NCI-H748 (cell line): ENCODE results near the gene KIF1B.

Experiments used
- DNase-seq: peaks from one replicate; lab custom pipeline; 2025; ENCODE audit not compliant: unreplicated experiment; lab: John Stamatoyannopoulos, UW

KIF1B gene

DNA sequence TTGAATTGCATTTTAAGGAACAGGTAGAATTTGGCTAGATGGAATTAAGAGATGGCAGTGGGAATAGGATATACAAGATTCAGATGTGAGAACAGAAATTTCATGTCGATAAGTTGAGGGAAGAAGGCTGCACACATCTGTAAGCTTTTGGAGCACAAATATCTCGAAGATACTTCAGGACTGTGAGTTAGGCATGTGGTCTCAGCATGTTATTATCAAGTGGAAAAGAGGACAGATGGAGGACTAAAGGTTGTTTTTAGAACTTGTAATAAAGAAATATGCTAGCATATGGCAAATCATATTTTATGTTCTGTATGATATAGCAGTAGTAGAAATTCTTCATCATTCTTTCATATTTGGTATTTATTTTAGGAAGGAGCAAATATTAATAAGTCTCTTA is 61.5 kb downstream of the KIF1B start:
- no peak for DNase-seq

DNA sequence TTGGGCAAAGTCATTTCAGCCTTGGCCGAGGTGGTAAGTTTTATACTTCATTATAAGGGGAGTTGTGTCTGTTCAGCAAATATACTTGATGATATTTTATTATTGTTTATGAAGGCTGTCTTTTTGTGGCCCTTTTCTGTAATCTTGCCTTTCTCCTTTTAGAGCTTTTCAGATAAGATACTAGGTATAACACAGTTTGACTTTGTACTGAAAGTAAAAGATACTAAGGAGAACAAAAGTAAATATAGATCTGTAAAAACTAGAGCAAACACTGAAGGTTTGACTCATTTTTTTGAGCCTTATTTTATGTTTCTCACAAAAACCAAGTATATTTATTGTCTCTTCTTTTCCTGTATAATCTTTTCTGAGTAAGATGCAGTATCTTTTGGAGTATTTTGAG is 61.9 kb downstream of the KIF1B start:
- no peak for DNase-seq

DNA sequence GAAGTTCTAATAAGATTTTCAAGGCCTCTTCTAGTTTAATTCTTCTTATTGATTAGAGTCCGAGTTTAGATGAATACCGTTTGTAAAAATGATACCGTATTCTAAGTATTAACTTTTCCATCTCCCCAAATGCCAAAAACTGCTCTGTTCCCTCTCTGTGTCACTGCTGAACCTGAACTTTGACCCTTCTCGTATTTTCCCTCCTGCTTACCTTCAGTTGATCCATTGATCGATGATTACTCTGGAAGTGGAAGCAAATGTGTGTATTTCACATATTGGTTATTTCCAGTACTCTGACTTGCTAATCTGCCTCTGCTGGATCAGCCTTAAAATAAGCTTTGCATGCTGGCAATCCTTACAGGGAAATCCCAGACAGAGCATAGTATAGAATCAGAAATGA is 68.5 kb downstream of the KIF1B start:
- no peak for DNase-seq

DNA sequence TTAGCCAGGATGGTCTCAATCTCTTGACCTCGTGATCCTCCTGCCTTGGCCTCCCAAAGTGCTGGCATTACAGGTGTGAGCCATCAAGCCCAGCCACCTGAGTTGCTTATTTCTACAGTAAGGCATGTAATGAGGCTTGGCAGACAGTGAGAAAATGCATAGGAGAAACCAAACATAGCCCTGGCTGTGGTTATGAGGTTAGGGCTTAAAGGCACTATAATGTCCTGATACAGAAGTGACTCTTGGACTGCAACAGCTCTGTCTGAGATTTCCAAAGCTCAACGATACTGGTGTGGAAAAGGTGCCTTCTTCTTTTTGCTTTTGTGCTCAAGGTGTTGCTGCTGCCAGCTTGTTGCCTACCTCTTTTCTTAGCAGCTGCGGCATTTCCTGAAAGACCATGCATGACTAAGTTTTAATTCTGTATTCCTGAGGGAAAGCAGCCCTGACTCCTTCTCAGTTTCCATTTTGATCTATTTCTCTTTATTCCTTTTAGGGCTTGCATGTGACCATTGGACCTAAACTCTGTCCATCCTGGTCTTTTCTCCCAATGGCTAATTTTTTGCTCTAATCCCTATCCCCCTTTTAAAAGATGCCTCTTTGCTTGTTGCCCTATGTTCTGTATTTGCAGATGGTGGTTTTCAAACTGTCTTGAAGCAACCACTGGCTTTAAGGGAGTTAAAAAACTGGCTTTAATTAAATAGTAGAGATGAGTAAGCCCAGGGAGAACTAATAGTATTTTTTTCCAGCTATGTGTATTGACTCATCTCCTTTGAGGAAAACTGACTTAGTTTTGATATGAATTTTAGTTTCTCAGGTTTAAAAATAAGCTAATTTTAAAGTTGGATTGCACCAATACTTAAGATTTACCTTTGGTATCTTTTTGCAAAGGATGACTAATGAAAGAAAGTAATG is 70.3 kb downstream of the KIF1B start:
- DNase-seq, result no peak

DNA sequence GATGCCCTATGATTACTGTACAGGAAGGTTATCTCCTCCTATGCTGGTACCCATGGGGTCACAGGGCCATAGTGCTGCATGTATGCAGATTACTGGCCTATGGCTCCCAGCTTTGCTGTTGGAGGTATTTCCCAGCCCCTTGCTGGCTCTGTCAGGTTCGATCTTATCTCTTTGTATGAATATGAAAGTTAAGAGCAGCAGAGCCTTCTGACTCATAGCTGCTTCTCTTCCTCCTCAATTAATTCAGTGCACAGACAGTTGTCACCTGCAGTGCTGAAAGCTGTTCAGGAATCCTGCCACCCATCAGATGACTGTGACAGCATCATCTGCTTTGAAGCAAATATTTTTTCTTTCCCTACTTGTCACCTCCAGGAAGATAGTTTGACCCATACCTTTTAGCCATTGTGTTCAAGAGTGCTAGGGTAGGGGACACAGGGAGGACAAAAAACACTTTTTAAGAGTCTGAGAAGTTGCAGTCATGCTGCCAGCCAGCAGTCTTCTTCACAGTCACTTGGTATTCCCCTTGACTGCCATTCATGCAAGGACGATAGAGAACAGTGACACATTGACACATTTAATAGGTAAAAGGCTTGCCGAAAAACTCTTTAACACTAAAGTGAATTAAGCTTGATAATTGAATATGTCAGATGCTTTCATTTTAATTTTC is 73.1 kb downstream of the KIF1B start:
- no peak for DNase-seq

DNA sequence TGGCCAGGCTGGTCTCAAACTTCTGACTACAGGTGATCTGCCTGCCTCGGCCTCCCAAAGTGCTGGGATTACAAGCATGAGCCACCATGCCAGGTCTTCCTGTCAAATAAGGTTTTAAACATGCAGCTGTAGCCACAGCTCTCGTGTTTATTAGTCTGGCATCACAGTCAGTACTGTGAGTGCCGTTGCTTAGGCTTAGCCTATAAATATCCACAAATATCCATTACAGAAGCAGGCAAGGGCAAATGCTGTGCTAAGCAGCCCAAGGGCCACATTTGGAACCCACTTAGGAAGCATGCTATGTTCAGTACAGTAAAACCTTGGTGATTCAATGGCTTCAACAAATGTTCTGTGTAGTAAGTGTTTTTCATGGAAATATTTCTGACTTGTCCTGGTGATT is 75.9 kb downstream of the KIF1B start:
- no peak for DNase-seq

DNA sequence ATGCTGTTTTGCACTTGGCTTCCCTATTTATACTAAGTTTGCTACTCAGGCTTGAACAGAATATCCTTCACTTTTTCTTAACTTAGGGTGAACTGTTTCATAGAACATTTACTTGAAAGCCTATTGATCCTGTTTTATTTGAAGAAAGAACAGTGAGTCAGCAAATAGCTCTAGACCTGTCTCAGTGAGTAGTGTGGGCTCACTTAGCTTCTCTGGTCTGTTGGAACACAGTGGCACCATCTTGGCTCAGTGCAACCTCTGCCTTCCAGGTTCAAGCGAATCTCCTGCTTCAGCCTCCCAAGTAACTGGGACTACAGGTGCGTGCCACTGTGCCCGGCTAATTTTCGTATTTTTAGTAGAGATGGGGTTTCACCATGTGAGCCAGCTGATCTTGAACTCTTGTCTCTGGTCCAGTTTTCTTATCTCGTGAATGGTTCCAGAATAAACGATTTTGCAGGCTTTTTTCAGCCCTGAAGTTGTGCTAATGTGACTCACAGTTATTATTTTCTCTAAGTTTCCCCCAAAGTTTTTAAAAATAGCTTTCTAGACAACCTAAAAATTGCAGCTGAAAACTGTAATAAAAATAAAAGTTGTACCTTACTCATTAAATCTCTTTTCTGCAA is 76.8 kb downstream of the KIF1B start:
- DNase-seq, result no peak

DNA sequence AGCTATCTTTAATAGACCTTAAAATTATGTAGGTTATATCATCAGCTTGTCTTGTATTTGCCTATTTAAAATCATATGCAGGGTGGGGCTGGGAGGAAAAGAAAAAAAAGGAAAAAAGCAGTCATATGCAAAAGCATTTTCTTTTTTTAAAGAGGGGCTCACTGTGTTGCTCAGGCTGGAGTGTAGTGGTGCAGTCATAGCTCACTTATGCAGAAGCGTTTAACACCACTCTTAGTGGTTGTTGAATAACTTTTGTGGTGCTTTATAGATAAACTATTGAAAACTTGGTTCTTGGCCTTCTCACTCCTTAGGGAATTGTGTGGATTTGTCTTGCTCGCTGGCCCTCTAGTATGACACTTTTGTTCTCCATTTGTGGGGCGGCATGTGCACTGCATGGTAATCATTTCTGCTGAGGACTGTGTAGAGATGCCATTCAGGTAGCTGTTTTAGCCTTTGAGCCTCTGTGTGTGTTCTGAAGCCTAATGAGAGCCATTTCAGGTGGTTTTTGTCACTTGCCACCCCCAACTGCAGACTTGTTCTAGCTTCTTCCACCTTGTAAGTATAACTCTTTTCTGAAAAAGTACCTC is 77.8 kb downstream of the KIF1B start:
- no peak for DNase-seq

DNA sequence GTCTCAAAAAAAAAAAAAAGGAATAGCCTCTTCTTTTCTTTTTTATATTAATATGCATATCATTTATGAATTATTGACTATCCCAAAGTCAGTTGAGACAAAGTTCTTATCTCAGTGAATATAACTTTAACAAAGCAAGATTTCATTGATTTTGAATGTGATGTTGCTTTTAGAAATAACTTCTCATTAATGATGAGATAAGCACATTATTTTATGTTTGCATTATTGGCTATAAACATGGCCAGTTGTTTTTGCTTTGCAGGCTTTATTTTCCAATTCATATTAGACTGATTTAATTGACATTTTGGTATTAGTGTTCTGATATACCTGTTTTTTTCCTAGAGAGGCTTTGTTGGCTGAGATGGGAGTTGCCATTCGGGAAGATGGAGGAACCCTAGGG is 81.3 kb downstream of the KIF1B start:
- no peak for DNase-seq

DNA sequence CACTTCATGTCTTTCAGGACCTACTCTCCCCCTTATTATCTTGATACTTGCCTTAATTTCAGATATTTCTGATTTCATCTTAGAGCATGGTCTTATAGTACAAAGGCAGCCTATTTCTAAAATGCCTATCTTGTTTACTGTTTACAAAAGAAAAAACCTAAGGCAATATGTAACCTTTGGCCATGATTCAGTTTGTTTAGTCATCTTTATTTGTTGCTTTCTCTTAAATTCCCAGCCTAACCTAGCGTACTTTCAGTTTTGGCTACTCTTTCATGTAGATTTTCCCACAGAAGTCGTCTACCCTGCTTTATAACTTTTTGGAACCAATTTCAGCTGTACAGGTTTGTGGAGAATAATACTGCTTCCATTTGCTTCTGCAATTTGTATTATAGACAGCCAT is 81.8 kb downstream of the KIF1B start:
- no peak for DNase-seq

DNA sequence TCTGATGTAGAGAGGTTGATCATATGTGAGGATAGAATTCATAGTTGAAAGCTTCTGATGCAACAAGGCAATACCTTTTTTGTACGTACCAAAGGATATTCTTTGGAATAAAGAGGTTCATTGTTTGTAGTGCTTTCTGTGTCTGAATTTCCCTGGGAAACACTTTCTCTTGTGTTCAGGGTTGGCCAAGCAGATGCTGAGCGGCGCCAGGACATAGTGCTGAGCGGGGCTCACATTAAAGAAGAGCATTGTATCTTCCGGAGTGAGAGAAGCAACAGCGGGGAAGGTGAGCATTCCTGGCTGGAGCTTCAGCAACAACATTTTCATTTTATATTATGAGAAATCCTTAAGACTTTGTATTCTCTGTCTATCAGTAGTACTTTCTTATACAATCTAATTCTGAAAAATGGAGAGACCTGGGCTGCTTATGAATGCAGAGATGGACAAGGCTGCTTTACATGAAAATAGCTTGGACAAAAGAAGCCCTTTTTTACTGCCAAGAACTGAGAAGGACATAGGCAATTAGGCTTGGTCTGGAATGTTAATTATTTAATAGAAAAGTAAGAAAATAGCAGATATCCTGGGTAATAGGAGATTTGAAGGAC is 85.2 kb downstream of the KIF1B start:
- DNase-seq, result no peak

DNA sequence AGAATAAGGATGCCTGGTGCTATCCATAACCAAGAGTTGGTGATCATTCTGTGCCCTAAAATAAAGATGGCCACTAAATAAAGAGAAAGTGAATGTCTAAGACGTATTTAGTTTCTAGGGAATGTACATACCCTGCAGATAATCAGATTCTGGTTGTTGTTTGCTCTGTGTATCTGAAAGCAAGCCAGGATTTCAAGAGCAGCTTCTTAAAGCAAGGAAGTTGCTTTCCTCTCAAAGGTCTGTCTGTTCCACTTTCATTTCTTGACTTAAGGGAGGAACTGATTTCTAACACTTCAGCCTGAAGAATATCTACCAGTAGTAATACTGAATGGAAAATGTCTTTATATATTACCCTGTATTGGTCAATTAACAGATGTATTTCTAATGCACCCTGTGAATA is 88.8 kb downstream of the KIF1B start:
- no peak for DNase-seq

DNA sequence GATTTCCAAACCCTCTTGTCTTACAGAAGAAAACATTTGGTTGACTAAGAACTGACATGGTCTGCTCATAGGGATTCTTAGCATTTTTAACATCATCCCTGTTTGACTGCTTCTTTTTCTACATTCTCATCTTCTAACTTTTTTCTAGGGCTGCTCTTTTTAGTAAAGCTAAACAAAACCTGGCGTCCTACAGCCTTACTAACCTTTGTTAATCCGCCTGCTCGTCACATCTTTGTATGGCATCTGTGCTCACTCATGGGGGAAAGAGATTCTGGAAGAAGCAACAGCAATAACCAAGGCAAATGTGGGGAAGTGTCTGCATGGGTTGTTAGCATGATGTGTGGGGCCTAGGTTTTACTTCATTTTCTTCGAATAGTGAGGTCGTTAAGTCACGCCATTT is 92.0 kb downstream of the KIF1B start:
- DNase-seq, result no peak

DNA sequence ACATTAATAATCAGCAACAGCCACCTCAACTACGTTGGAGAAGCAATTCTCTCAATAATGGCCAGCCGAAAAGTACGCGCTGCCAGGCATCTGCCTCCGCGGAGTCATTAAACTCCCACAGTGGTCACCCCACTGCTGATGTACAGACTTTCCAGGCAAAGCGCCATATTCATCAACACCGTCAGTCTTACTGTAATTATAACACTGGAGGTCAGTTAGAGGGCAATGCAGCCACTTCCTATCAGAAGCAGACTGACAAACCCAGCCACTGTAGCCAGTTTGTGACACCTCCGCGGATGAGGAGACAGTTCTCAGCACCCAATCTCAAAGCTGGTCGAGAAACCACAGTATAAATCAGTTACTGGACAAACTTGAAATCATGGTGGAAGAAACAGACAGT is 93.9 kb downstream of the KIF1B start:
- DNase-seq, result no peak

DNA sequence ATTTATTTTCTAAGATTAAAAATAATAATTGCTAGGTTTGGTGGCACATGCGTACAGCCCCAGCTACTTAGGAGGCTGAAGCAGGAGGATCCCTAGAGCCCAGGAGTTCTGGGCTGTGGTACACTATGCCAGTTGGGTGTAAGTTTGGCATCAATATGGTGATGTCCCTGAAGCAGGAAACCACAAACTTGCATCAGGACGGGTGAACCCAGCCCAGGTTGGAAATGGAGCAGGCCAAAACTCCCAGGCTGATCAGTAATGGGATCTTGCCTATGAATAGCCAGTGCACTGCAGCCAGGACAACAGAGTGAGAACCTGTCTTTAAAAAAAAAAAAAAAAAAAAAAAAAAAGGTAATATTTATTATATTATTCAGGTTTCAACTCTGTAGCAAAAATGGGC is 96.1 kb downstream of the KIF1B start:
- DNase-seq, result no peak

DNA sequence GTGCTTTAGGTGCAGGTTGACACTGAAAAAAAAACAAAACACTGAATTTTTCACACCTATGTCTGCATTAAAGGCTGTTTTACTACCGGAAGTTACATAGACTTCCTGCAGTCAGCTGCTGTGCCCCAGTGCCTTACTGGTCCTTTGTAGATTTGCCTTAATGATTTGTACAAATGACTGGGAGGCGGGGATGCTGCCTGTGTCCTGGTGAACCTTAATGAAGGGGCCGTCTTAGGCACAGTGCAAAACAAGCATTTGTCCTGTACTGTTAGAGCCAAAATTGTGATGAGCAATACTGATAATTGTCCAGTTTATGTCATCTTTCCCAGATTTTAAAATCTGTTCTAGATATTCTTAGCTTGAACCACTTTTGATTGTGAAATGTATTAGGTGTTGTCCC is 97.6 kb downstream of the KIF1B start:
- no peak for DNase-seq

DNA sequence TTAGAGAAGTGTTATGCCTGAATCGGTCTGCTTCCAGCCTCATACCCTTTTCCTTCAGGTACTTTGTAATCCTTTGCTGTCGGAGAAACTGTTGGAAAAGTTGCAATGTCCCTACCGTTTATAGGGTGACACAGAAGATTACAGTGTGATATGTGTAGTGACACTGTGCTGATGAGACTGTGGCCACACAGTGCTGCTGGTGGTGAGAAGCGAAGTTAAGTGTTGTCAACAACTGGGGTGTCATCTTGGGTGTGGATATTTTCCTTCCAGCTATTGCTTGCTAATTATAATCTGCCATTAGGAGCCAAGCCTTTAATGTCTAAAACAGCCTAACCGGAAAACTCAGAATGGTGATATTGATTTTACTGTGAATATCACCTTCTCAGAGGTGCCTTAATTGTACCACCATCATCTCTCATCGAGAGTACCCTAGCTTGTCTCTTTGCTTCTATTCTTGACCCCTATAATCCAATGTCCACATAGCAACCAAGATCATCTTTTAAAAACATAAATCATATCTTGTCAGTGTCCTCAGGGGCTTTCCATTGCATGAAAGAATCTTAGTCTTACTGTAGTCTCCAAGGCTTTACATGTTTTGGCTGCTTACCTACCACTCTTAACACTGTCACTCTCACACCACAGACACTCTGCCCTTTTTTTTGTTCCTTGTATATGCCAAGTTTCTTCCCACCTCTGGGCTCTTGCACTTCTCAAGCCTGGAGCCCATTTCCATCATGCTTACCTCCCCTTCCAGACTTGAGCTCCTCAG is 99.1 kb downstream of the KIF1B start:
- no peak for DNase-seq

DNA sequence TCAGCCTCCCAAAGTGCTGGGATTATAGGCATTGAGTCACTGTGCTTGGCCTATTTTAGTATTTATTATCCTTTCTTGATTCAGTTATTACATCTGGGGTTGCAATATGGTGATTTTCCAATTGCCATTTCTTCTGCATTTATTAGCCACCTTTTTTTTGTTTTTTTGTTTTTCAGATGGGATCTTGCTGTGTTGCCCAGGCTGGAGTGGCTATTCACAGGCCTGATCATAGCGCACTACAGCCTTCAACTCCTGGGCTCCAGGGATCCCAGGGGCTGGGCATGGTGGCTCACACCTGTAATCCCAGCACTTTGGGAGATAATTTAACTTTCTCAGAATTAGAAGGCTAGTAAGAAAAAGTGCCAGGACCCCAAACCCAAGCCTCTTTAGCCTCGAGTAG is 106.4 kb downstream of the KIF1B start:
- DNase-seq, result no peak

DNA sequence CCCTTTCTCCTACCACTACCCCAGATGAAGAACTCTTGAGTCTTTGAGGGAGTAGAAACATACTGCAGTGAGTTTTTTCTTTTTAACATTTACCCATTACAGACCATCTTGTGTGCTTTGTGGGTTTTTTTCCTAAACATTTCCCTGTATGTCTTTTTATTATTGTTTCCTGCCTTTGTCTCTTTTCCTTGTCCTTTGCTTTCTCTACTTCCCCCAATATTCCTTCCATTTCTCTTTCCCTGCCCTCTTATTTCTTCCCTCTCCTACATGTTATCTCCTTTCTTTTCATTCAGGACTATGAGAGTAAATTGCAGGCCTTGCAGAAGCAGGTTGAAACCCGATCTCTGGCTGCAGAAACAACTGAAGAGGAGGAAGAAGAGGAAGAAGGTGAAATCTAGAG is 109.4 kb downstream of the KIF1B start:
- no peak for DNase-seq

DNA sequence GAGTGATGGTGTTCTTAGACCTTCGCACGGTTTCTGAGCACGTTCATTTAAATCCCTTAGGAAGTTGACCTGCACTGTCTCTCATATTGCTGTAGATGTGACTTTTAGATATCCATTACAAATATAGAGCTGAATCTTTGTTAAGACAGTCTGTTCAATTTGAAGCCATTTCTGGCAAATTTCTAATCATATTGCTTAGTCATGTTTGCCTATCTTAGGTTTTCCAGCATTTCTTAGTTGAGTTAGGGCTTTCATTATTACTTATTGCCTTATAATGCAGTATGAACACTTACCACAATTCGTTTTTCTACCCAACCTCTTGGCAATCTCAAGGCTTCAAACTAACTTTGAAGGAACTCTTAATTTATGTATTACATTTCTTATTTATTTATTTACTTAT is 110.0 kb downstream of the KIF1B start:
- DNase-seq, result no peak

DNA sequence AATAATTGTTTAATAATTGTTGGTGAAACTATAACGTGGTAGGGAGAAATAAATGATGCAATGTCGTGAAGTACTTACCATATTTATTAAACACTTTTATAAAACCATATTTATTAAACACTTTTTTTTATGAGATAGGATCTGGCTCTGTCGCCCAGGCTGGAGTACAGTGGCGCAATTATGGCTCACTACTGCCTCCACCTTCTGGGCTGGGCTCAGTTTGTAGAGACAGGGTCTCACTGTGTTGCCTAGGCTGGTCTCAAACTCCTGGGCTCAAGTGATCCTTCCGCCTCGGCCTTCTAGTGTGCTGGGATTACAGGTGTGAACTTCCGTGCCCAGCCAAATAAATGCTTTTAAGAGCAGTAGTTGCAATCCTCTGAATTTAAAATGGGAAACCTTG is 112.5 kb downstream of the KIF1B start:
- DNase-seq, result no peak
